CD14-positive monocyte (primary cell): Measurements from ENCODE around the gene PHLDA1. TPM values are rescaled to one million over a fixed set of nuclear protein-coding genes. Genes with fewer than 3 reads are reported as not detected.

ENCODE experiments used
- DNase-seq, 3 donors: peaks; one replicate each; pipeline ENCODE4 v3.0.0-alpha.2; 2011 to 2022
- H2AFZ ChIP-seq: 2 replicates; pipeline ENCODE4 v1.6.0; 2012; ENCODE audit warnings: mild to moderate bottlenecking, low read depth, low read length, inconsistent platforms; ENCODE audit not compliant: insufficient read depth, poor library complexity, severe bottlenecking
- H3K27ac ChIP-seq, 2 donors: 1 replicate in 1 of 2; 2 replicates in 1 of 2; pipeline ENCODE4 v1.5.1; 2012 to 2013; ENCODE audit warnings: low read length in 2 of 2, control low read depth in 1 of 2, inconsistent platforms in 1 of 2, low read depth in 1 of 2, mild to moderate bottlenecking in 1 of 2
- H3K27me3 ChIP-seq, 2 donors: one replicate each; pipeline versions ENCODE4 v1.6.0 to v1.6.1; 2011 to 2013; ENCODE audit warnings: low read length in 2 of 2; ENCODE audit not compliant: control insufficient read depth in 2 of 2, insufficient read depth in 2 of 2
- H3K36me3 ChIP-seq, 2 donors: replicated peaks in 1 of 2; 1 replicate in 1 of 2; 2 replicates in 1 of 2; pipeline versions ENCODE4 v1.5.1 to v1.6.1; 2012 to 2013; ENCODE audit warnings: low read length in 2 of 2, control low read depth in 1 of 2, inconsistent platforms in 1 of 2, mild to moderate bottlenecking in 1 of 2; ENCODE audit not compliant: insufficient read depth in 2 of 2, control insufficient read depth in 1 of 2
- H3K4me1 ChIP-seq, 2 donors: 1 replicate in 1 of 2; 2 replicates in 1 of 2; pipeline versions ENCODE4 v1.5.1 to v1.6.1; 2012 to 2013; ENCODE audit warnings: low read length in 2 of 2, control low read depth in 1 of 2, inconsistent platforms in 1 of 2, mild to moderate bottlenecking in 1 of 2, moderate library complexity in 1 of 2; ENCODE audit not compliant: insufficient read depth in 2 of 2, control insufficient read depth in 1 of 2
- H3K4me2 ChIP-seq: replicated peaks from 2 replicates; pipeline ENCODE3; 2012; ENCODE audit warnings: low read length, moderate library complexity, mild to moderate bottlenecking; ENCODE audit not compliant: poor library complexity, severe bottlenecking; ENCODE audit errors: extremely low read depth
- H3K4me3 ChIP-seq, 3 experiments: fragments of 200-600 bp in 1 of 3; sonication (generic) in 1 of 3; replicated peaks in 1 of 3; 1 replicate in 2 of 3; 2 replicates in 1 of 3; pipeline ENCODE4 v1.5.1; 2011 to 2013; ENCODE audit warnings: low read length in 3 of 3, mild to moderate bottlenecking in 3 of 3, control low read depth in 2 of 3, low read depth in 2 of 3, inconsistent platforms in 1 of 3, moderate library complexity in 1 of 3
- H3K79me2 ChIP-seq: 2 replicates; pipeline ENCODE4 v1.6.0; 2012; ENCODE audit warnings: mild to moderate bottlenecking, control low read depth, inconsistent platforms, low read length, moderate library complexity; ENCODE audit not compliant: insufficient read depth
- H3K9ac ChIP-seq: 2 replicates; pipeline ENCODE4 v1.6.0; 2017; ENCODE audit warnings: low read length, mild to moderate bottlenecking; ENCODE audit not compliant: insufficient read depth, poor library complexity, severe bottlenecking
- H3K9me3 ChIP-seq, 2 donors: replicated peaks in 1 of 2; 1 replicate in 1 of 2; 2 replicates in 1 of 2; pipeline versions ENCODE4 v1.5.1 to v1.6.1; 2012 to 2013; ENCODE audit warnings: low read length in 2 of 2, control low read depth in 1 of 2; ENCODE audit not compliant: control insufficient read depth in 1 of 2, insufficient read depth in 1 of 2
- H4K20me1 ChIP-seq: 2 replicates; pipeline ENCODE4 v1.6.0; 2012; ENCODE audit warnings: mild to moderate bottlenecking, low read length, control low read depth, moderate library complexity; ENCODE audit not compliant: insufficient read depth
- H3K27ac Mint-ChIP-seq, 7 donors: one replicate each; pipeline ENCODE4 v1.8.0; 2020; ENCODE audit warnings: mild to moderate bottlenecking in 7 of 7, mixed read lengths in 7 of 7, moderate library complexity in 6 of 7, inconsistent platforms in 2 of 7
- H3K27me3 Mint-ChIP-seq, 3 donors: one replicate each; pipeline ENCODE4 v1.8.0; 2021 to 2022; ENCODE audit warnings: low read depth in 3 of 3, mild to moderate bottlenecking in 3 of 3, mixed read lengths in 3 of 3, moderate library complexity in 3 of 3, inconsistent platforms in 1 of 3
- H3K36me3 Mint-ChIP-seq, 2 donors: one replicate each; pipeline ENCODE4 v1.8.0; 2020; ENCODE audit warnings: mixed read lengths in 2 of 2, inconsistent platforms in 1 of 2, mild to moderate bottlenecking in 1 of 2
- H3K4me1 Mint-ChIP-seq: one replicate; pipeline ENCODE4 v1.8.0; 2020; ENCODE audit warnings: mild to moderate bottlenecking, mixed read lengths
- H3K4me3 Mint-ChIP-seq, 2 donors: one replicate each; pipeline ENCODE4 v1.8.0; 2020; ENCODE audit warnings: mild to moderate bottlenecking in 2 of 2, mixed read lengths in 2 of 2, moderate library complexity in 1 of 2
- H3K9me3 Mint-ChIP-seq, 7 donors: one replicate each; pipeline ENCODE4 v1.8.0; 2020 to 2022; ENCODE audit warnings: mixed read lengths in 7 of 7, mild to moderate bottlenecking in 6 of 7, moderate library complexity in 6 of 7, inconsistent platforms in 2 of 7
- WGBS: methylation state at CpG from one replicate; pipeline ENCODE4 v1.1.5; 2013; ENCODE audit warnings: missing lambda C conversion rate; ENCODE audit not compliant: insufficient coverage; 5-methylcytosine and 5-hydroxymethylcytosine counted together
- intact Hi-C, 2 donors: fragments of 100-400 bp; cut with micrococcal nuclease; formaldehyde crosslinking; loops; one replicate each; pipeline versions ENCODE4 v1.15.0 to v1.15.1; 2023
- polyA plus RNA-seq, 3 donors: library from polyadenylated mRNA; depleted of rRNA in 1 of 3; unstranded in 2 of 3; stranded (reverse) in 1 of 3; fragments of 300-500 nt in 2 of 3; fragments of >200 nt in 1 of 3; fragmentation: Illumina TruSeq in 2 of 3; gene quantifications; 1 replicate in 2 of 3; 2 replicates in 1 of 3; pipeline ENCODE4 v1.2.3, GENCODE V29; 2012 to 2021
- TF ChIP-seq, protein P1 (sequence below): fragments of 200-600 bp; IDR thresholded peaks from one replicate; pipeline ENCODE4 v1.8.0; 2022; ENCODE audit warnings: antibody characterized with exemption, mild to moderate bottlenecking

The PHLDA1 gene
- polyA plus RNA-seq, 3 donors: 1.1 to 5.8 (median 1.6) TPM

- Mint-ChIP-seq H3K9me3 (peaks cover 0 to 2% (median 0%) of the 10 kb centered on the region in 7 donors), H3K4me1 (peaks cover 6% of the 10 kb centered on the region), H3K27me3 (peaks cover 3 to 7% (median 5%) of the 10 kb centered on the region in 3 donors), H3K4me3 (no peak overlapping the region), H3K27ac (no peak overlapping the region), H3K36me3 (no peaks in the 10 kb centered on the region)
- H2AFZ ChIP-seq: no peak overlapping the region
- intact Hi-C loops: no loop called here
- no peak overlapping the region for H3K9ac ChIP-seq
- no peaks in the 10 kb centered on the region for H3K9me3 ChIP-seq
- no peaks in the 10 kb centered on the region for H3K79me2 ChIP-seq
- H4K20me1 ChIP-seq: no peaks in the 10 kb centered on the region
- H3K4me1 ChIP-seq: no peaks in the 10 kb centered on the region
- WGBS: 92% methylated on average over 2 of the region's 8 CpGs
- no peaks in the 10 kb centered on the region for H3K27me3 ChIP-seq
- no peak overlapping the region for H3K27ac ChIP-seq
- TF ChIP-seq, protein P1, sequence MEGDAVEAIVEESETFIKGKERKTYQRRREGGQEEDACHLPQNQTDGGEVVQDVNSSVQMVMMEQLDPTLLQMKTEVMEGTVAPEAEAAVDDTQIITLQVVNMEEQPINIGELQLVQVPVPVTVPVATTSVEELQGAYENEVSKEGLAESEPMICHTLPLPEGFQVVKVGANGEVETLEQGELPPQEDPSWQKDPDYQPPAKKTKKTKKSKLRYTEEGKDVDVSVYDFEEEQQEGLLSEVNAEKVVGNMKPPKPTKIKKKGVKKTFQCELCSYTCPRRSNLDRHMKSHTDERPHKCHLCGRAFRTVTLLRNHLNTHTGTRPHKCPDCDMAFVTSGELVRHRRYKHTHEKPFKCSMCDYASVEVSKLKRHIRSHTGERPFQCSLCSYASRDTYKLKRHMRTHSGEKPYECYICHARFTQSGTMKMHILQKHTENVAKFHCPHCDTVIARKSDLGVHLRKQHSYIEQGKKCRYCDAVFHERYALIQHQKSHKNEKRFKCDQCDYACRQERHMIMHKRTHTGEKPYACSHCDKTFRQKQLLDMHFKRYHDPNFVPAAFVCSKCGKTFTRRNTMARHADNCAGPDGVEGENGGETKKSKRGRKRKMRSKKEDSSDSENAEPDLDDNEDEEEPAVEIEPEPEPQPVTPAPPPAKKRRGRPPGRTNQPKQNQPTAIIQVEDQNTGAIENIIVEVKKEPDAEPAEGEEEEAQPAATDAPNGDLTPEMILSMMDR: no peak
- no peak for DNase-seq
- H3K4me2 ChIP-seq: no peak overlapping the region
- H3K36me3 ChIP-seq: no peaks in the 10 kb centered on the region
- no peak overlapping the region for H3K4me3 ChIP-seq
Observed at GRCh38 chr12:76014007-76014406, 17.6 kb downstream of the PHLDA1 start.

DNA sequence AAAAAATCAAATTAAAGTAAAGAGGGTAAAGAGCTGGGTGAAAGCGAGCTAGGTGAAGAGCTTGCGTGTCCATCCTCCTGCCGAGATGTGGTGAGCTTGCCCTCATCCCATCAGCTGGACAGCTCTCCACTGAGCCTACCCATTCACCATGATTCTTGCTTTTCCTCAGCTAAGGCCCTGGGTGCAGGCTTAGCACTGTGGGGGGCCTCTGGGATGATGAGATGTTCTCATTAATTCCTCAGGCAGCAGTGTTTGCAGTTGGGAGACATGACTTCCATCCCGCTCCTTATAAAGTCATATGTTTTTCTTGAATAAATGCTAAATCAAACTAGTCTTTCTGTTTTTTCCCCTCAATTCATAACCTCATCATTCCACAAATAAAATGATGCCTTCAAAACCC lies 18.0 kb downstream of the PHLDA1 start:
- Histone ChIP-seq H3K9ac (no peak overlapping the region), H3K4me1 (no peaks in the 10 kb centered on the region), H3K79me2 (no peaks in the 10 kb centered on the region), H3K9me3 (no peaks in the 10 kb centered on the region), H3K36me3 (no peaks in the 10 kb centered on the region), H3K27ac (no peak overlapping the region), H4K20me1 (no peaks in the 10 kb centered on the region), H3K4me3 (no peak overlapping the region), H3K27me3 (no peaks in the 10 kb centered on the region), H2AFZ (no peak overlapping the region), H3K4me2 (no peak overlapping the region)
- Mint-ChIP-seq H3K36me3 (no peaks in the 10 kb centered on the region), H3K4me3 (no peak overlapping the region), H3K9me3 (peaks cover 0 to 2% (median 0%) of the 10 kb centered on the region in 7 donors), H3K27me3 (peaks cover 3 to 7% (median 5%) of the 10 kb centered on the region in 3 donors), H3K4me1 (peaks cover 5% of the 10 kb centered on the region), H3K27ac (no peak overlapping the region)
- DNase-seq: no peak
- TF ChIP-seq, protein P1: no peak
- intact Hi-C loops: no loop called here
- WGBS: 100% methylated on average over 3 of the region's 4 CpGs
